Neutrophil (primary cell): Measurements from ENCODE around the gene PKD2.

Source experiments
- H3K27ac ChIP-seq: fragments of 200-600 bp; sonication (generic); 2 replicates; pipeline ENCODE4 v1.5.1; 2016; ENCODE audit warnings: mild to moderate bottlenecking, moderate library complexity
- H3K27me3 ChIP-seq: fragments of 200-600 bp; sonication (generic); 2 replicates; pipeline ENCODE4 v1.6.0; 2016; ENCODE audit warnings: mild to moderate bottlenecking
- H3K36me3 ChIP-seq: fragments of 200-600 bp; sonication (generic); 2 replicates; pipeline ENCODE4 v1.5.1; 2017
- H3K4me1 ChIP-seq, 2 experiments: fragments of 200-600 bp in 1 of 2; sonication (generic) in 1 of 2; 1 replicate in 1 of 2; 2 replicates in 1 of 2; pipeline versions ENCODE4 v1.5.1 to v1.6.1; 2013 to 2016; ENCODE audit warnings: low read depth in 1 of 2, low read length in 1 of 2, mild to moderate bottlenecking in 1 of 2, moderate library complexity in 1 of 2; ENCODE audit not compliant: control insufficient read depth in 1 of 2, insufficient read depth in 1 of 2
- H3K4me3 ChIP-seq, 2 experiments: fragments of 200-600 bp in 1 of 2; sonication (generic) in 1 of 2; 1 replicate in 1 of 2; 2 replicates in 1 of 2; pipeline ENCODE4 v1.5.1; 2013 to 2016; ENCODE audit warnings: low read depth in 1 of 2, low read length in 1 of 2, mild to moderate bottlenecking in 1 of 2, moderate library complexity in 1 of 2
- H3K9me3 ChIP-seq: fragments of 200-600 bp; sonication (generic); 2 replicates; pipeline ENCODE4 v1.5.1; 2016
- CTCF ChIP-seq: fragments of 200-600 bp; sonication (generic); IDR thresholded peaks from 2 replicates; pipeline ENCODE4 v1.5.1; 2016; ENCODE audit warnings: antibody characterized with exemption

PKD2 gene

GRCh38 chr4:87967193-87967592, 40.2 kb upstream of the PKD2 start:
- TF ChIP-seq CTCF, result no peak
- no peaks in the 10 kb centered on the region for H3K4me1 ChIP-seq
- H3K27ac ChIP-seq, result no peak overlapping the region
- no peaks in the 10 kb centered on the region for H3K9me3 ChIP-seq
- H3K36me3 ChIP-seq, result no peaks in the 10 kb centered on the region
- H3K4me3 ChIP-seq, result no peak overlapping the region
- peaks cover 28% of the 10 kb centered on the region for H3K27me3 ChIP-seq

DNA sequence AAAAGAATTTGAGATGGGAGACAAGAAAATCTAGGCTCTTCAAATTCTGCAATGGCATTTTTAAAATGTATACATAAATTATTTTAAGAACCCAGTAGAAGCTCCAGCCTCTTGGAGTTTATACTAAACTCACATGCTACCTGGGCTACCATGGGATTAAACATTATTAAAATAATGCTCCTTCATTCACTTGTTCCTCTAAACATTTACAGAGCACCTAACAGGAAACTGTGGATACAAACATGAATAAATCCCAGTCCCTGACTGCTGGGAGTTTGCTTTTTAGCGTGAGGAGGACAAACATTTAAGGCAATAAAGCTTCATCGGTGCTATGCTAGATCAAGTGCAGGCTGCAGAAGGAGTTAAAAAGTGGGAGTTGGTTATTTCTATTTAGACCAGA, 37.3 kb upstream of the PKD2 start:
- Histone ChIP-seq H3K4me1 (peaks cover 11 to 23% of the 10 kb centered on the region in 2 experiments), H3K4me3 (no peak overlapping the region), H3K9me3 (no peaks in the 10 kb centered on the region), H3K27me3 (peaks cover 28% of the 10 kb centered on the region), H3K27ac (no peak overlapping the region), H3K36me3 (no peaks in the 10 kb centered on the region)
- TF ChIP-seq CTCF, result no peak

- Histone ChIP-seq H3K27ac (no peak overlapping the region), H3K27me3 (peaks cover 36% of the 10 kb centered on the region), H3K4me3 (no peak overlapping the region), H3K4me1 (peaks cover 19 to 33% of the 10 kb centered on the region in 2 experiments), H3K36me3 (no peaks in the 10 kb centered on the region), H3K9me3 (no peaks in the 10 kb centered on the region)
- no peak for TF ChIP-seq CTCF
These were observed 35.6 kb upstream of the PKD2 start for GRCh38 chr4:87971866-87972265.

- TF ChIP-seq CTCF, result peak; percentile 85
- H3K36me3 ChIP-seq, result no peaks in the 10 kb centered on the region
- H3K27me3 ChIP-seq, result peaks cover 42% of the 10 kb centered on the region
- no peak overlapping the region for H3K4me3 ChIP-seq
- H3K4me1 ChIP-seq, result peaks cover 19 to 33% of the 10 kb centered on the region in 2 experiments
- no peaks in the 10 kb centered on the region for H3K9me3 ChIP-seq
- no peak overlapping the region for H3K27ac ChIP-seq
These were observed 33.9 kb upstream of the PKD2 start for GRCh38 chr4:87973283-87974169.

DNA sequence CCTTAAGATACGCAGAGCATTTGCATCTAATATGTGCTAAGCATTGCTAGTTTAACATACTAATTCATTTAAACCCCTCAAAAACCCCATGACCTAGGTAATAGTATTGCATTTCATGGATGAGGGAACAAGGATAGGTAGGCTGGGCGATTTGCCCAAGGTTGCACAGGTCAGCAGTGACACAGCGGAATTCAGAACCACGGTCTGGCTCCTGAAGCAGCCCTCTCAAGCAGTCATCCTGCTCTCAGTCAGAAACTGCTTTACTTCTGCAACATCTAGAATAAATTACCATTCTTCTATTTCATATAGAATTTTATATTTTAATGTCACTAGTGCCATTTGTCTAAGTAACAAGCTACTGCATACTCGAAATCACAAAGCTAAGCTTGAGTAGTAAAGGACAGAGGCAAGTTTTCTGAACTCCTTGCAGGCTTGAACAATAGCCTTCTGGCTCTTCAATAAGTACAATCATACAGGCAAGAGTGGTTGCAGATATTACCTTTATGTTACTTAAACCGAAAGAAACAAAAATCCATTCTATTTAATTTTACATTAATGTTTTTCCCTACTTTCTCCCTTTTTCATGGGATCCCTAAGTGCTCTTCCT, 32.5 kb upstream of the PKD2 start:
- H3K9me3 ChIP-seq, result no peaks in the 10 kb centered on the region
- peak overlapping the region; percentile 76 for H3K27ac ChIP-seq
- H3K4me3 ChIP-seq, result peak overlapping the region; percentile 19 to 53
- H3K27me3 ChIP-seq, result peaks cover 30% of the 10 kb centered on the region
- no peaks in the 10 kb centered on the region for H3K36me3 ChIP-seq
- peaks cover 19 to 33% of the 10 kb centered on the region in 2 experiments for H3K4me1 ChIP-seq
- TF ChIP-seq CTCF, result no peak
